Right renal cortex interstitium (tissue), 3 donors: ENCODE data around the gene SCN3B. TPM values are rescaled to one million over a fixed set of nuclear protein-coding genes. Genes with fewer than 3 reads are reported as not detected.
"Not testable (repeated sequence)": the region's sequence is repeated elsewhere in the genome, so short reads cannot be mapped to it uniquely, and the experiment has no call there.

Source experiments
- DNase-seq, 3 donors: peaks; one replicate each; pipeline ENCODE4 v3.0.0-alpha.2; 2013; ENCODE audit warnings: low read depth in 3 of 3, low spot score in 2 of 3
- polyA plus RNA-seq, 3 donors: library from polyadenylated mRNA; unstranded; fragments of 120-200 nt; gene quantifications; one replicate each; pipeline ENCODE4 v1.2.1, GENCODE V29; 2013; ENCODE audit not compliant: insufficient read length in 3 of 3

SCN3B gene
- polyA plus RNA-seq, 3 donors = 1.2 to 1.6 (median 1.3) TPM

GRCh38 chr11:123659965-123660364, 5.5 kb upstream of the SCN3B start:
- DNase-seq = not testable (repeated sequence)

- DNase-seq = no peak
Measured at GRCh38 chr11:123659311-123659710, 4.9 kb upstream of the SCN3B start.

GRCh38 chr11:123653827-123654565, 428 bp downstream of the SCN3B start:
- peak in 2 of 3 donors; percentile 13 to 38 for DNase-seq

GRCh38 chr11:123653483-123653826, 969 bp downstream of the SCN3B start:
- no peak for DNase-seq

- no peak for DNase-seq
Measured at GRCh38 chr11:123652599-123652998, 1.8 kb downstream of the SCN3B start.

- DNase-seq = no peak
Measured at GRCh38 chr11:123650901-123651300, 3.5 kb downstream of the SCN3B start.

GRCh38 chr11:123645286-123645975, 9.0 kb downstream of the SCN3B start:
- DNase-seq = no peak

- DNase-seq = no peak
Measured at GRCh38 chr11:123642435-123642834, 12.0 kb downstream of the SCN3B start.

GRCh38 chr11:123641495-123641840, 13.0 kb downstream of the SCN3B start:
- no peak for DNase-seq

GRCh38 chr11:123640677-123641494, 13.5 kb downstream of the SCN3B start:
- no peak for DNase-seq

GRCh38 chr11:123640029-123640428, 14.4 kb downstream of the SCN3B start:
- DNase-seq = no peak

- no peak for DNase-seq
Measured at GRCh38 chr11:123630126-123630608, 24.3 kb downstream of the SCN3B start.

- peak in 2 of 3 donors; percentile 18 to 36 for DNase-seq
Measured at GRCh38 chr11:123628936-123629683, 25.3 kb downstream of the SCN3B start.

- no peak for DNase-seq
Measured at GRCh38 chr11:123624974-123625373, 29.4 kb downstream of the SCN3B start.

- DNase-seq = no peak
Measured at GRCh38 chr11:123622576-123622975, 31.8 kb downstream of the SCN3B start.

GRCh38 chr11:123616505-123617198, 37.8 kb downstream of the SCN3B start:
- DNase-seq = no peak

GRCh38 chr11:123611698-123612097, 42.7 kb downstream of the SCN3B start:
- no peak for DNase-seq

GRCh38 chr11:123608945-123609344, 45.5 kb downstream of the SCN3B start:
- DNase-seq = no peak

- DNase-seq = no peak
Measured at GRCh38 chr11:123608371-123608770, 46.1 kb downstream of the SCN3B start.

GRCh38 chr11:123607781-123608180, 46.6 kb downstream of the SCN3B start:
- DNase-seq = no peak
